Esophagus muscularis mucosa (tissue), 3 donors: ENCODE data around the gene DHX36.

Source experiments
- POLR2A ChIP-seq: fragments of 450-650 bp; IDR thresholded peaks from one replicate; pipeline ENCODE4 v1.6.1; 2017; ENCODE audit warnings: antibody characterized with exemption, moderate library complexity, mild to moderate bottlenecking, low read depth
- POLR2AphosphoS5 ChIP-seq, 2 donors: sonication (generic); formaldehyde crosslinking; IDR thresholded peaks; one replicate each; pipeline ENCODE4 v1.6.1; 2017; ENCODE audit warnings: antibody characterized with exemption in 2 of 2
- TF ChIP-seq, protein P1 (sequence below), 3 experiments: fragments of 200-600 bp in 2 of 3; fragments of 450-650 bp in 1 of 3; sonication (generic) in 2 of 3; IDR thresholded peaks; one replicate each; pipeline ENCODE4 v1.5.1; 2017 to 2019; ENCODE audit warnings: antibody characterized with exemption in 3 of 3, mild to moderate bottlenecking in 2 of 3, moderate library complexity in 1 of 3

DNA sequence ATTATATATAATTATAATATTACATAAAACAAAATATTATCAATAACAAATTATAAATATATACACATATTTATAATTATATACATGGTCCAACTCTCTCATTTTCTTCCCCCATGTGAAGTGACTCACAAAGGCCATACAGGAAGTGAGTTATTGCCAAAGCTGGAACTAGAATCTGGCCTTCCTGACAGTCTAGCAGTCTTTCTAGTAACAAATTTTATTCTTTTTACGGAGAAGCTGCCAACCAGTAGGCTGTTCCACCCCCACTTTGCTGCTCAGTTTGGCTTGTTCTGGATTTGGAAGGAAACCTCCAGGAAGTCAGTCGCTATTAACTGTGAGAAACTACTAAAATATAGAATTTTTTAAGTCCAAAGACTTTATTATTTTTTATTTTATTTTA lies 79.6 kb downstream of the DHX36 start:
- TF ChIP-seq POLR2AphosphoS5 (IDR thresholded peaks at IDR 0.05), result no peak
- TF ChIP-seq, protein P1, sequence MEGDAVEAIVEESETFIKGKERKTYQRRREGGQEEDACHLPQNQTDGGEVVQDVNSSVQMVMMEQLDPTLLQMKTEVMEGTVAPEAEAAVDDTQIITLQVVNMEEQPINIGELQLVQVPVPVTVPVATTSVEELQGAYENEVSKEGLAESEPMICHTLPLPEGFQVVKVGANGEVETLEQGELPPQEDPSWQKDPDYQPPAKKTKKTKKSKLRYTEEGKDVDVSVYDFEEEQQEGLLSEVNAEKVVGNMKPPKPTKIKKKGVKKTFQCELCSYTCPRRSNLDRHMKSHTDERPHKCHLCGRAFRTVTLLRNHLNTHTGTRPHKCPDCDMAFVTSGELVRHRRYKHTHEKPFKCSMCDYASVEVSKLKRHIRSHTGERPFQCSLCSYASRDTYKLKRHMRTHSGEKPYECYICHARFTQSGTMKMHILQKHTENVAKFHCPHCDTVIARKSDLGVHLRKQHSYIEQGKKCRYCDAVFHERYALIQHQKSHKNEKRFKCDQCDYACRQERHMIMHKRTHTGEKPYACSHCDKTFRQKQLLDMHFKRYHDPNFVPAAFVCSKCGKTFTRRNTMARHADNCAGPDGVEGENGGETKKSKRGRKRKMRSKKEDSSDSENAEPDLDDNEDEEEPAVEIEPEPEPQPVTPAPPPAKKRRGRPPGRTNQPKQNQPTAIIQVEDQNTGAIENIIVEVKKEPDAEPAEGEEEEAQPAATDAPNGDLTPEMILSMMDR (IDR thresholded peaks at IDR 0.05), result no peak
- no peak for TF ChIP-seq POLR2A
